ENCODE results near the gene LCLAT1.

DNA sequence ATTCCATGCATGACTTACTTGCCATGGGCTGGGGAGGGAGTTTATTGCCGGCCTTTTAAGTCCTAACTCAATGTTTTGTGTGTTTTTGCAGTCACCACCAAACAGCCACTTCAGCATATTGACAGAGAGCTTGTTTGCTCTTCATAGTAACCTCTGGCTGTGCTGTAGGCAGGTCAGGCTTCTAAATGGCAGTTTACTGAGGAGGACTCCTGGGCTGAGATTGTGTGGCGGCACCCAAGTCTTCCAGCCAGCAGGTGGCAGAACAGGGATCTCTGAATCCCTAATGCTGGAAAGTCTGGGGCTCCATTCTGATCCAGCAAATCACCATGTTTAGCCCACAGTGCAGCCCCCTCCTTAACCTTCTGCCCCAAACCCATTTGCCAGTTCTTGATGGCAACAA is 239.0 kb downstream of the LCLAT1 start:
- TF ChIP-seq, protein P1, sequence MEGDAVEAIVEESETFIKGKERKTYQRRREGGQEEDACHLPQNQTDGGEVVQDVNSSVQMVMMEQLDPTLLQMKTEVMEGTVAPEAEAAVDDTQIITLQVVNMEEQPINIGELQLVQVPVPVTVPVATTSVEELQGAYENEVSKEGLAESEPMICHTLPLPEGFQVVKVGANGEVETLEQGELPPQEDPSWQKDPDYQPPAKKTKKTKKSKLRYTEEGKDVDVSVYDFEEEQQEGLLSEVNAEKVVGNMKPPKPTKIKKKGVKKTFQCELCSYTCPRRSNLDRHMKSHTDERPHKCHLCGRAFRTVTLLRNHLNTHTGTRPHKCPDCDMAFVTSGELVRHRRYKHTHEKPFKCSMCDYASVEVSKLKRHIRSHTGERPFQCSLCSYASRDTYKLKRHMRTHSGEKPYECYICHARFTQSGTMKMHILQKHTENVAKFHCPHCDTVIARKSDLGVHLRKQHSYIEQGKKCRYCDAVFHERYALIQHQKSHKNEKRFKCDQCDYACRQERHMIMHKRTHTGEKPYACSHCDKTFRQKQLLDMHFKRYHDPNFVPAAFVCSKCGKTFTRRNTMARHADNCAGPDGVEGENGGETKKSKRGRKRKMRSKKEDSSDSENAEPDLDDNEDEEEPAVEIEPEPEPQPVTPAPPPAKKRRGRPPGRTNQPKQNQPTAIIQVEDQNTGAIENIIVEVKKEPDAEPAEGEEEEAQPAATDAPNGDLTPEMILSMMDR (IDR thresholded peaks at IDR 0.05): peak in 4 of 6 experiments; percentile 16 to 25 (median 20)
- TF ChIP-seq POLR2A (IDR thresholded peaks at IDR 0.05): no peak
- no peak for TF ChIP-seq EP300 (IDR thresholded peaks at IDR 0.05)
- no peak for TF ChIP-seq POLR2AphosphoS5 (IDR thresholded peaks at IDR 0.05)

All from upper lobe of left lung (tissue), 4 donors.